PC-9 (cell line): ENCODE measurements around the gene DNAJC2.
"Not testable (repeated sequence)": the region's sequence is repeated elsewhere in the genome, so short reads cannot be mapped to it uniquely, and the experiment has no call there.

ENCODE experiments used
- EZH2 ChIP-seq: fragments of 200-600 bp; sonication (generic); IDR thresholded peaks from 2 replicates; pipeline ENCODE4 v1.8.0; 2017; ENCODE audit warnings: antibody characterized with exemption, low read depth
- TF ChIP-seq, protein P1 (sequence below): fragments of 200-600 bp; sonication (generic); conservative IDR thresholded peaks from 2 replicates; pipeline ENCODE4 v1.6.1; 2017; ENCODE audit warnings: mixed run types, antibody characterized with exemption, mild to moderate bottlenecking, moderate library complexity

GRCh38 chr7:103279963-103280802 lies 64.4 kb downstream of the DNAJC2 start:
- TF ChIP-seq, protein P1, sequence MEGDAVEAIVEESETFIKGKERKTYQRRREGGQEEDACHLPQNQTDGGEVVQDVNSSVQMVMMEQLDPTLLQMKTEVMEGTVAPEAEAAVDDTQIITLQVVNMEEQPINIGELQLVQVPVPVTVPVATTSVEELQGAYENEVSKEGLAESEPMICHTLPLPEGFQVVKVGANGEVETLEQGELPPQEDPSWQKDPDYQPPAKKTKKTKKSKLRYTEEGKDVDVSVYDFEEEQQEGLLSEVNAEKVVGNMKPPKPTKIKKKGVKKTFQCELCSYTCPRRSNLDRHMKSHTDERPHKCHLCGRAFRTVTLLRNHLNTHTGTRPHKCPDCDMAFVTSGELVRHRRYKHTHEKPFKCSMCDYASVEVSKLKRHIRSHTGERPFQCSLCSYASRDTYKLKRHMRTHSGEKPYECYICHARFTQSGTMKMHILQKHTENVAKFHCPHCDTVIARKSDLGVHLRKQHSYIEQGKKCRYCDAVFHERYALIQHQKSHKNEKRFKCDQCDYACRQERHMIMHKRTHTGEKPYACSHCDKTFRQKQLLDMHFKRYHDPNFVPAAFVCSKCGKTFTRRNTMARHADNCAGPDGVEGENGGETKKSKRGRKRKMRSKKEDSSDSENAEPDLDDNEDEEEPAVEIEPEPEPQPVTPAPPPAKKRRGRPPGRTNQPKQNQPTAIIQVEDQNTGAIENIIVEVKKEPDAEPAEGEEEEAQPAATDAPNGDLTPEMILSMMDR, result not testable (repeated sequence)
- TF ChIP-seq EZH2, result not testable (repeated sequence)
